Activated CD8-positive, alpha-beta memory T cell treated with anti-CD3 and anti-CD28 coated beads, Interleukin-2, amount 50 U/mL, for 24 hours (primary cell): Measurements from ENCODE around the gene ITGB2.

ENCODE experiments used
- DNase-seq: peaks from one replicate; pipeline ENCODE4 v3.0.0-alpha.2; 2020; ENCODE audit errors: extremely low read depth

Gene ITGB2

DNA sequence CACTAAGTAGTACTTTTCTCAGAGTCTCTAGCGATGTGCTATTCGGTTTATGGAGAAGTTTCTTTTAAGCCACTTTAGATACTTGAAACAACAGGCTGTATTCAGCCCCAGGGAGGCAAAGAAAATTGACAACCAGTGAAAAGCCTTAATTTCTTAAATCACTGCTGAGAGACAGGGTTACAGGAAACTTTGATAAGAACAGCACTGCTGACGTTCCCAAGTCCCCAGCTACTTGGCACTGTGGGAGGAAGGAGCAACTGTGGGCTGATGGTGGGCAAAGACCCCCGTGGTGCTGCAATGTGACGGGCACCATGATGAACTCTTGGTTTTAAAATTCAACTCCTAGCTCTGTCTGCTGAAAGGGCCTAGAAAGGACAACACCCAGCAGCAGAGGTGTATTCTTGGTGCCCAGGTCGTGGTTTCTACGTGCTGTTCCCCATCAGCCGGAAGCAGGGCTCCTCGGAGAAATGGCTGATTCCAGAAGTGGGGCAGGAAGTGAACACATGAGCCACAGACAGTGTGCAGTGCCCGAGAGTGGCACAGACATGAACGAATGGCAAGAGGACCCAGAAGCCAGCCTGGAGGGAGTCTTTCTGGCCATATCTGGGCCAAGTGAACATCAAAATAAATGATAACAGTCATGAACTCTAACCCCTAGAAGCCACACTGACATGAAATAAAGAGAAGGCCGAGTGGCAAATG, 52.5 kb downstream of the ITGB2 start:
- DNase-seq = no peak

DNA sequence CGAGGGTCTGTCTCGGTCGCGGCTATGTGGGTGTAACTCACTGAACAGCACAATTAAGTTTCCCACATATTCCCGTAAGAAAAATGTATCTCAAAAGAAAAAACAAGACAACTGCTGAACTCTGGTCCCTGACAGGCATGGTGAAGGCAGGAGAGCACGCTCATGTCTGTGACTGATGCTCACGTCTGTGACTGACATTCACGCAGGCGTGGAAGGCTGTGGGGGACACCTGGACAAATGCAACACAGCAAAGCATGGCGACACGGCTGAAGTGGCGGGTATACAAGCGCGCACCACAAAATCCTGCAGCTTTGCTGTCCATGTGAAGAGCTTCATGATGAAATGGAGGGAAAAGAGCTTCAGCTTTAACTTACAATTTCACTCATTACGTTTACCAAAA, 53.2 kb downstream of the ITGB2 start:
- no peak for DNase-seq

DNA sequence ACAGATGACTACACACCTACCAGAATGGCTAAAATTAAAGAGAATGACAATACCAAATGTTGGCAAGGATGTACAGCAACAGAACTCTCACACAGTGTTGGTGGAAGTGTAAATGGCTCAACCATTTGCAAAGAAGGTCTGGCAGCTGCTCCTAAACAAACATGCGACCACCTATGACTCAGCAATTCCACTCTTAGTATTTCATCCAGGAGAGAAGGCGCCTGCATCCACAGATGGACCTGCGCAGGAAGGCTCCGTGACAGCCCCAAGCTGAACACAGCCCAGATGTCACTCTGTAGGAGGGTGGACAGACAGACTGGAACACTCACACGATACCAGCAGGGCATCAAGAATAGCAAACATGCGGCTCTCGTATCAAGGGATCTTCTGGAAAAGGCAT, 53.9 kb downstream of the ITGB2 start:
- DNase-seq = no peak

DNA sequence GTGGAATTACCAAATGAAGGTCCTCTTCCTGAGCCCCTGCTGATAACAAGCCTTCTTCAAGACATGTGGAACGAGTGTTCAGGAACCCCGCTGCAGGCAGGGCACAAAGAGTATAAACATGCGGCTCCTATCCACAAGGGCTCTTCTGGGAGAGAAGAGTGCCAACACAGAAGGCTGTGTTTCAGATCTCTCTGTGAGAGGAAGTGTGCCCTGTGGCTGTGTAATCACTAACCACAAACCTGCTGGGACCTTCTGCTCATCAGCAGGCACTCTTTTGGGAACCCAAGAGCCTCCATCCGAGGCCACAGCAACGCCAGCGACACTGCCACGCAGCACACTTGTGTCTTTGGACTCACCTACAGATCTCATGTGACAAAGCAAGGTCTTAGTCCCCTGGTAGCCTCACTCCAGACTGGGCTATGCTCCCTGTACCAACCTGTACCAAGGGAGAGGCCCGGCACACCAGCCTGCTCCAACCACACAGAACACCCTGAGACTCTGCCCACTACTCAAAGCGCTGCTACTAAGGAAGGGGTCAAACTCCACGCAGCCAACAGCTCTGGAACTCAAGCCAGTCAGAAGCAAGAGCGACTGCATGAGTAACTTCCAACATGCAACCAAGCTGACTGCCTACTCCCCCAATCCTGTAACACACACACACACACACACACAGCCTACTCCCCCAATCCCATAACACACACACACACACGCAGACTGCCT, 55.0 kb downstream of the ITGB2 start:
- no peak for DNase-seq

DNA sequence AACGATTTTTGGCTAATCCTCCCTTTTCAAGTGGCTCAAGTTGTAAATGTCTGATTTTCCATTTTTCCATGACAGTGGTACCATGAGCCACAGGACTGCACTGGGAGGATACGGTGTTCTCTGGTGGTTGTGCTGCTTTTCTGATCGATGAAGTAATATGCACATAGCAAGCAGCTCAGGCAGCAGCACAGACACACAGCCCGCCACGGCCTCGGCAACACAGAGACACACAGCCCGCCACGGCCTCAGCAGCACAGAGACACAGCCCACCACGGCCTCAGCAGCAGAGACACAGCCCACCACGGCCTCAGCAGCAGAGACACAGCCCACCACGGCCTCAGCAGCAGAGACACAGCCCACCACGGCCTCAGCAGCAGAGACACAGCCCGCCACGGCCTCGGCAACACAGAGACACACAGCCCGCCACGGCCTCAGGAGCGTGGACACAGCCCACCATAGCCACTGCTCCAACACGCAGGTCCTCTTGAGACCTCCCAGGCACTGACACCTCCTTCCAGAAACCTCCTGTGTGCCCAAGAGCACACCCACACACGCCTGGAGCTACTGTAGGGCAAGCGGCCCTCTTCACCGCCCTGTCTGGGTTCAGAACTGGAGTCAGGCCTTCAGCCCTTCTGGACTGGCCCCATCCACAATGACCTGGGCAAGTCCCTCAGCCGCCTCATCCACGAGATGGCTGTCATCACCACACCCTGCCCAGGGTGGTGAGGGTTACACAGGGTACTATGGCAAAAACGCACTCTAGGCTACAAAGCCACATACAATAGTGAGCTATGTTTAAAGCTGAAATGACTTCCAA, 57.6 kb downstream of the ITGB2 start:
- DNase-seq = no peak

DNA sequence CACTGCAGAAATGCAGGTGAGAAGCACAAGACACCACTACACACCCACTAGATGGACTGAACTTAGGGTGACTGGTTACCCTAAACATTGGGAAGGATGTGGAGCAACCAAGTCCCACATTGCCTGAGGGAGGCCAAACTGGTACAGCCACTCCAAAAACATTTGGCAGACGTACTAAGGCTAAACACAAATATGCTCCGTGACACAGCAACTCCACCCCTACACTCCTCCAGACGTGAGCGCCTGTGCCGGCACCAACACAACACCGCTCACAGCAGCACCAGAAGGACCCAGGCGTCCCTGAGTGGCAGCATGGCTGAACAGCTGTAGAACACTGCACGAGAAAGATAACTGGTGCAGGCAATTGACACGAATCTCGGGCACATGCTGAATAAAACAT, 61.9 kb downstream of the ITGB2 start:
- no peak for DNase-seq

DNA sequence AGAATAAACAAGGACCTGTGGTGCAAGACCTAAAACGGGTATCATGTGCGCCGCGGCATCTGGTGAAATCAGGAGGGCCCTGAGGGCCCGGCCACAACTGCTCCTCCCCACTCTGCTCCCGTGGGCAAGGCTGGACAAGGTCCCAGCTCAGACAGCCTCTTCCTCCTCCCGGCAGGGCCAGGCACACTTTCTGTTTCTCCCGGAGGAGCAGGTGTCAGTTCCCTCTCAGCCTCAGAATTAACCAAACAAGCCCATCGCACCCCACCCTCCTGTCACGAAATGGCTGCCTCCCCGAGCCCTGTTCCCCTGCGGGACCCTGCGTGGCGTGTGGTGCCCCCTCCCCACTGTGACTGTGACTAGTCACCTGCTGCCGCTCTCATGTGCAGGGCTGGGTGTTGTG, 62.4 kb downstream of the ITGB2 start:
- no peak for DNase-seq

DNA sequence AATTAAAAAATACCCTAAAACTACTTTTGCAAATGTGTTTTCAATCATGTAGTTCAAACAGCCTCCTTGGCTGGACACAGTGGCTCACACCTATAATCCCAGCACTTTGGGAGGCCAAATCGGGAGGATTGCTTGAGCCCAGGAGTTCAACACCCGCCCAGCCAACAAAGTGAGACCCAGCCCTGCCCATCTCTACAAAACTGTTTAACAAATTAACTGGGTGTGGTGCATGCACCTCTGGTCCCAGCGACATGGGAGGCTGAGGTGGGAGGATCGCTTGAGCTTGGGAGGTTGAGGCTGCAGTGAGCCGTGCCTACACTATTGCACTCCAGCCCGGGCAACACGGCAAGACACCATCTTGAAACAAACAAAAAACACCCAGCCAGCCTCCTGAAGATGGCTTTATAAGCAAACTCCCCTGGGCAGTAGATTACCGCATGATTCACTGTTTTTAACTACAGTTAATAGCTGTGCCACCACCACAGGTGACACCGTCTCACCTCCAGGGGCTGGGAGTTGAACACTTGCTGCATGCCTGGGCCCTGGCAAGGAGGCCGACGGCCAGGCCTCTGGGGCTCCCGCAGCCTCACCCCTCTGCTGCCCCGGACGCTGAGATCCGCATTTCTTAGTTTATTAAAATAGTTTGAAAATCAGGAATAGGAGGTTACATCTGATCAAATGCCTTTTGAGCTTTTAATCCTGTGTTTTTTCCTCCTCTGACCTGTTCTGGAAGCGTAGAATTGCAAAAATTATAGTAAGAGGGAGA, 63.4 kb downstream of the ITGB2 start:
- DNase-seq = no peak

DNA sequence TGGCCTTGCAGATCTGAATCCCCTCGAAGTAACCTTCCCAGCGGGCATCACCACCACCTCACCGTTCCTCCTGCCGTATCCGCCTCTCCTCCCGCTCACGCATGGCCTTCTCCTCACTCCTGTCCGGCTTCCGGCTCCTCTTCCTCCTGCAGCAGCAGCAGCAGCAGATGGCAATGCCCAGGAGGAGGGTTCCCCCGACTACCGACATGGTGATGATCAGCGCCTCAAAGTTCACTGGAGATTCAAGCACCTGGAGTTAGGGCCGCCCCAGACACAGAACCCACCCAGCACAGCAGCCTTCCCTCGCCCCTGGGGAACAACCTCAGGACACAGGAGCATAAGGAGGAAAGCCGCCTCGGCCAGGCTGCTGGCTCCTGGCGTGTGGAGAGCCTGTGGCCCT, 64.6 kb downstream of the ITGB2 start:
- DNase-seq = no peak

DNA sequence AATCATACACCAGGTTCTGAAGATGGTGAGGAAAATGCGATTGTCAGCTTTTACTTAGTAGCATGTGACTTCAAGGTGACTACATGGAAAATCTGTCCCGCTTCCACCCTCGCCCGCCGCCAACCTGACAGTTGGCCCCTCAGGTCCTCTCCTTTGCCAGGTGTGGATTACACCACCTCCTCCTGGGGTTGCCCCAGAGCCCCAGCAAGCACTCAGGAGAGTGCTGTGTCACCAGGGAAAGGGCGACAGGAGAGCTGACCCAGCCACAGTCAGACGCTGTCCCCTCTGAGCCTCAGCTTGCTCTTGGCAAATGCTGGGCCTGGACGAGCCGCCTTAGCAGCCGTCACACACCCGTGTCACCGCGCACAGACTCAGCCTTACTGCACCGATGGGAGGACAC, 65.1 kb downstream of the ITGB2 start:
- DNase-seq = no peak

DNA sequence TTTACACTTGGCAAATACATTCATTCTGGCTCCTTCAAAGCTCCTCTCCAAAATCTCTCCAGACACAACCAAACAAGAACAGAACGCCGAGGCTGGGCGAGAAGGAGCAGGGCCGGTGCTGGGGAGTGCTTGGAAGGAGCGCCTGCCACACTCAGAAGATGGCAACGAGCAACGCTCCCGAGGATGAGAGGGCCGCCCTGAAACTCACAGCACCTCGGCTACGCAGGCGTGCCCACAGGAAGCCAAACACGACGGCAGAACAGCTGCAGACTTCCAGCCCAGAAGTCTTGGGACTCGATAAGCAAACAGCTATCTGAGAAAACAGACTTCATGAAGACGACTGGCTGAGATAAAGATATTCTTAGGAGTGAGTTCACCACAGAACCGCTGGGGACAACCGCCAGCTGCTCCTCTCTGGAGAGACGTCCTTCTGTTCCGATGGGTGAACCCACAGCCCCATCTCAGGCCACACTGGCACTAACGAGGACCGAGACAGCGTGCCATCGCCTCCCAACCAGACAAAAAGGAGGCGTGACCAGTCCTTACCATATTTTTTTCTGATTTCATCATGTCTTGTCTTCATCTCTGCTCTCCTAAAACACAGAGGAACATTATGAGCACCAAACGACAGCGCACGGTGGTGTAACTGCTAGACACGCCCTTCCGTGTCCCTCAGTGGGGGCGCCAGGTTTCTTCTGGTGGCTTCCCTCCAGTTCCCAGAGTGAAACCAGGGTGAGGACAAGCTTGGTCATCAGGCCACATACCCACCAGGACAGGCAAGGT, 65.8 kb downstream of the ITGB2 start:
- DNase-seq = no peak

DNA sequence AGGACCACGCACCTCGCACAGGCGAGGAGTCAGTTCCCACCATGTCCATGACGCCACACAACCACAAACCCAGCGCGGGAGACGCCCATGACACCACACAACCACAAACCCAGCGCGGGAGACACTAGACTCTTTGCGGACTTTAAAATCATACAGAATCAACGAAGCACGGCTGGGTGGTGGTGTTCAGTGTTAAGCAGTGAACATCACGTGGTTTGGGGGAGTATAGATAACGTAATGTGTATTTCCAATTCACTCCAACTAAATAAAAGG, 66.4 kb downstream of the ITGB2 start:
- DNase-seq = no peak

DNA sequence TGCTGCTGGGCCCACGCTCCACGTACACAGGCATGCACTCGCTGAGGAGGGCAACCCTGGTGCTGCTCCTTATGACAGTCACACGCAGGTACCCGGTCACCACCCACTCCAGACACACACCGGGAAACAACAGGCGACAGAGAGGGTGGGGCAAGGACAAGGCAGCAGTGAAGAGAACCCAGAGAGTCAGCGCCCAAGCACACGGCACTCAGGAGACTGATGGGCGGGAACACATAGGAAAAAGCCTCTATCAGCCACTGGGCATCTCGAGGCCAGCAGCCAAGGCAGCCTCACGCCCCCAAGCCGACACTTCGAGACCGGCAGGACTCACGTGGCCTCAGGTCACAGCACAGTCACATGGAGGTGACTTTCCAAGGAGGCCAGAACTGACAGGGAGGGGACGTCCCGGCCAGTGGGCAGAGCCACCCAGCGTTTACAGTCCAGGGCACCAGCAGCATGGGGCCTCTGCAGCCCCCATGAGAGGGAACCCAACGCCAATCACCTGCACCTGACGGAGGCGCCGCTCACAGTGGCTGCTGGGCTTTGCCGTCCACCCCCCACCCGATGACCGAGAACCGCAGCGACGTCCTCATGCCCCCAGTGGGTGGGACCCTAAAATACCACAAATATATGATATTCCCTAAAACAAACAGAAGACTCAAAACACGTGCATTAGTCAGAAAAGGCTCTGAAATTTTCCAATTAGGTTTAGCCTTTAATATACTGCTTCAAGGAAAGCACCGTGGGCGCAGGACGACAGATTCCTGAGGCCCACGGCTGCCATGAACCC, 66.9 kb downstream of the ITGB2 start:
- no peak for DNase-seq

DNA sequence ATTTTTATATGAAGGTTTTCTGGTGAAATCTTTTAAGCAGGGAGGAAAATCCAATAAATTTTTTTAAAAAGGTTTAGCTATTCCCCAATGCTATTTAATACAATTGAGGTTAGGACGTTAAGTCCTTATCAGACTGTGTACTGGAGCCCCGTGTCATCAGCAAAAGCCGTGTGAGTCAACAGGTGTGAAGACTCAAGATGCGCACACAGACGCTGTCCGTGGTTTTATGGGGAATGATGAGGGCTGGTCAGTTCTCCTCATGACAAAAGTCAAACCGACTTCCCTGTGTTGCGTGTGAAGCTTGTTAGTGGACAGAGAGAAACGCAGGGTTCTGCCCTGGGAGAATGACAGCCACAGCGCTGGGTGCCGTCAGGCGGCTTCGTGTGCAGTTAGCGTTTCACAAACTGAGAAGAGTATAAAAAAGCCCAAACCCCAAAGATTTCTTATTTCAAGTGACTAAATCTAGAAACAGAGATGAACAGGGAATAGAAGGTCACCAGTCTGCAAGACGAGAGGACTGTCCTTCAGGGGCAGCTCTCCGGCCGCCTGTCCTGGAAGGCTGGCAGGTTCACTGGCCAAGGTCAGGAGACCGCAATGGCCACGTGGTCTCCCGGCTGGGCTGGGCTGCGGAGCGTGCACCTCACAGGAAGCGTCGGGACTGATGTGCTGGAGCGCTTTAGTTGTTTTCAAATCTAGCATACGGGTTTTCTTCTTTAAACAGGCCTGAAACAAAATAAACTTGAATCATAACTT, 69.6 kb downstream of the ITGB2 start:
- DNase-seq = no peak

DNA sequence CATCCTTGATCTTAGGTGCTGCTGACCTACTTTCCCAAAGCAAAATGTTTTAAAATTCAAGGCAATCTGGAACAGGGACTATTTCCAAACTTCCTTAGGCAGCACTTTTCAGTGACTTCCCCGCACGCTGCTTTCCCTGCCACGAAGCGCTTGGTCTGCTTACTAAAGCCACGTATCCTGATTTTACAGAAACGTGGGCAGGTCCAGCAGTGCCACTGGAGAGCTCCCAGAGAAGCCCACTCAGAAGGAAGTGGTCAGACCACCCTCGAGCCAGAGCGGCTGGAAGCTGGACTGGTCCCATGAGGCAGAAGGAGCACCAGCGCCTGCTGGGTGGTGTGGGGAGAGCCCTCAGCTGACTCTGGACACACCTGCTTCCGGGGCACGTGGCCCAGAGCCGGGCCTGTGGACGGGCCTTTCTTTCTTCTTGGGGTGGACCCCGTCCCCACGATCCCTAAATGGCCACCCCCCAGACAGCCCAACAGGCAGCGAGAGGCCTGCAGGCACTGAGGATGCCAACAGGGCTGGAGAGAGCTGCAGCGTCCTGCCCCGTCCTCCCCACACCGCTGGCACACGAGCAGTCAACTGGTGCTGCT, 70.4 kb downstream of the ITGB2 start:
- DNase-seq = no peak

DNA sequence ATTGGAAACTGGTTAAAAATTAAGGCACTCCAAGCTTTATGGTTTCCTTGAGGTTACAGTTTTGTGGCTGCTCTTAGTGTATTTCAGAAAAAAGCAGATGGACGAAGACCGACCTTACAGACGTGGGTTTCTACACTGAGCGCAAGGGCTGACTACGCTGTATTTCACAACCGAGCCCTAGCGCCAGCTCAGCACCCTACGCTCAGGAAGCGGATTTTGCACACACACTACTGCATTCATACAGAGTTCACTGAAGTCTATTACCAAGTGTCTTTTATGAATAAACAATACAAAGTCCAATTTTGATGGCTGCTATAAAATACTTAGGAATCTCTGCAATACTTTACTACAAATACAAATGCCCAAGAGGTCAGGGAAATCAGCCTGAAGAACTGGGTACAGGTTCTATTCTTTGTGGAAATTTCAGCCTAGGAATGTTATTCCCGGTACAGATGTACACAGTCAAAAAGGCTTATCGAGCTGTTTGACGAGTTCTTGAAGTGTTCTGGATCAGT, 71.0 kb downstream of the ITGB2 start:
- no peak for DNase-seq

DNA sequence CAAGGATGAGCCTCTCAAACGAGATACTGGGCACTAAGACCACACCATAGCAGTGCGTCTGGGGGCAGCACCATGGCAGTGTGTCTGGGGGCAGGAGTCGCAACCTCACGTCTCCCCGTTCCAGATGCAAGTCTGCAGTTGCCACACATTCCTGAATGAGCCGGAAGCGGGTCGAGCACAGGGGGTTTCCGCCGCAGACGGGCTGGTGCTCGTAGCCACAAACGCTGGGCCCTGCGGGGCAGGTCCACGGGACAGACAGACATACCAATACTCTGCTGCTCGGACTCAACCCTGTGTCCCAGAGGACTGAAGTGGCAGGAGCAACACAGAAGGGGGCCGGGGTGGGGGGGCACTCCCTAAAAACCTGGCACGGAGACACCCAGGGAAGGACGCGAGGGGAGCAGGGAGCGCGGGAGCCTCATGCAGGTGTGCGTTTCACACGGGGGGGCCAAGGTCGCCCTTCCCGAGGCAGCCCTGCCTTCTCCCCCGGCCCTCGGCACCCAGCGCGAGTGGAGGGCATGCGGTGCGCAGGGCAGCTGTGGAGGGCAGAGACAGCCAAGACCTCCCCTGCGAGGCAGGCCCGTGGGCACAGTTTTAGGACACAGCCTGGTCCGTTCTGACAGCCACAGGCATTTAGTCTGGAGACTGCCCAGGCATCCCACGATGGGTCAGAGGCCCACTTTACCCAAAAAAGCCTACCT, 71.7 kb downstream of the ITGB2 start:
- no peak for DNase-seq

DNA sequence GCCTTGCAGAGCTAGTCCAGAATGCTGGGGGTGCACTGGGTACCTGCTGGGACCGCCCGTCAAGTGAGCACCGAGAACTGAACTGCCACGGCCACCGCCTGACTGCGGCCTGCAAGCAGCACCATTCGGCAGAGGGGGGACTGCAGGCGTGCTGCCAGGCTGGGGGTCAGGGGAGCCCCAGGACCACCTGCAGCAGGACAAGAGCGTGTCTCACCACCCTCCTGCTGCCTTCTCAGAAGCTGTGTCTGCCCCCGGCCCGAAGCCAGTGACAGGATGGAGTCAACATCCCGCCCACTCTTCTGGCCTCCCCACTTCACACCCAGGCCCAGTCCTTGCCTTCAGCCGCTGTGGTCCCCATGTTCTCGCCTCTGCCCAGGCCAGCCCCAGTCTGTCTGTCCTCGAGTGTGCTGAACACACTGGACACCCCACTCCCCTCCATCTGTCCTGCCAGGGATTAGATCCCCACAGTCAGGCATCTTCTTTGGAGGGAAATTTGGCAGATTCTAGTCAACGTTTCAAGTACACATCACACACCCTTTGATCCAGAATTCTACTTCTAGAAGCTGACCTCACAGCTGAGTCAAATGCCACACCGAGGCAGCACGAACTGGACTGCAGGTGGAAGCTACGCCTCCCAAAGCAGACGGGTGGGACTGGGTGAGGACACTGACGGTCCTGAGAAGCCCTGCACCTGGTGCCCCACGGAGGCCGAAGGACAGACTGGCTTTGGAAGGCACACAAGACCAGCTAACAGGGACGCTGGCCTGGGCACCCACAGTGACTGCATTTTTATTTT, 73.2 kb downstream of the ITGB2 start:
- DNase-seq = no peak
